ENCODE measurements around the gene CDH13. TPM values are rescaled to one million over a fixed set of nuclear protein-coding genes. Genes with fewer than 3 reads are reported as not detected.

CDH13 gene
- total and polyA plus RNA-seq, 2 experiments from 2014 or later: 1.6 to 4.4 TPM

DNA sequence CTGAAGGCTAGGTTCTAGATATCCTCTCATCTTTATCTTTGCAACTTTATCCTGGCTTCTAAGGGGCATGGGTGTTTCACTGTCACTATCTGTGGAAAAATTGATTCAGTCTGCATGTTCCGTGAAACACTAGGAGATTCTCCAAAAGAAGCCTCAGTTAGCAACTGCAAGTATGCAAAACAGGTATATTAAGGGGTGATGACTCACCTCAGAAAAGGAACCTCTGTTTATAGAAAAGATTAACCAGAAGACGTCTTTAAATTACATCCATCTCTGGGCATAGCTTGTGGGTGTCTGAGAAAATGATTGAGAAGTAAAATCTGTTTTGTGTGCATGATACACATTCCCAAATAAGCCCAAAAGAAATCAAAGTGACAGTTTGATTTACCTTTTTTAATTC is 827.2 kb downstream of the CDH13 start:
- DNase-seq (ENCODE audit: low spot score) (no peak), ATAC-seq (no peak)
- Histone ChIP-seq H2AFZ (no peak overlapping the region), H3K4me2 (no peak overlapping the region), H3K79me2 (replicated peaks; ENCODE audit: insufficient read depth) (no peaks in the 10 kb centered on the region), H3K4me3 (no peak overlapping the region), H3K27ac (ENCODE audit: low read depth) (no peak overlapping the region), H3F3A (replicated peaks; ENCODE audit: low read depth) (no peaks in the 10 kb centered on the region), H3K9me2 (ENCODE audit: insufficient read depth) (no peaks in the 10 kb centered on the region), H4K20me1 (replicated peaks; ENCODE audit: insufficient read depth) (no peaks in the 10 kb centered on the region), H3K27me3 (ENCODE audit: insufficient read depth) (no peaks in the 10 kb centered on the region), H3K4me1 (ENCODE audit: insufficient read depth) (no peaks in the 10 kb centered on the region), H3K36me3 (ENCODE audit: insufficient read depth) (no peaks in the 10 kb centered on the region)
- TF ChIP-seq CREB1 (CRISPR knock-in tag; IDR thresholded peaks at IDR 0.05; ENCODE audit: low read depth): no peak
- TF ChIP-seq, protein P1, sequence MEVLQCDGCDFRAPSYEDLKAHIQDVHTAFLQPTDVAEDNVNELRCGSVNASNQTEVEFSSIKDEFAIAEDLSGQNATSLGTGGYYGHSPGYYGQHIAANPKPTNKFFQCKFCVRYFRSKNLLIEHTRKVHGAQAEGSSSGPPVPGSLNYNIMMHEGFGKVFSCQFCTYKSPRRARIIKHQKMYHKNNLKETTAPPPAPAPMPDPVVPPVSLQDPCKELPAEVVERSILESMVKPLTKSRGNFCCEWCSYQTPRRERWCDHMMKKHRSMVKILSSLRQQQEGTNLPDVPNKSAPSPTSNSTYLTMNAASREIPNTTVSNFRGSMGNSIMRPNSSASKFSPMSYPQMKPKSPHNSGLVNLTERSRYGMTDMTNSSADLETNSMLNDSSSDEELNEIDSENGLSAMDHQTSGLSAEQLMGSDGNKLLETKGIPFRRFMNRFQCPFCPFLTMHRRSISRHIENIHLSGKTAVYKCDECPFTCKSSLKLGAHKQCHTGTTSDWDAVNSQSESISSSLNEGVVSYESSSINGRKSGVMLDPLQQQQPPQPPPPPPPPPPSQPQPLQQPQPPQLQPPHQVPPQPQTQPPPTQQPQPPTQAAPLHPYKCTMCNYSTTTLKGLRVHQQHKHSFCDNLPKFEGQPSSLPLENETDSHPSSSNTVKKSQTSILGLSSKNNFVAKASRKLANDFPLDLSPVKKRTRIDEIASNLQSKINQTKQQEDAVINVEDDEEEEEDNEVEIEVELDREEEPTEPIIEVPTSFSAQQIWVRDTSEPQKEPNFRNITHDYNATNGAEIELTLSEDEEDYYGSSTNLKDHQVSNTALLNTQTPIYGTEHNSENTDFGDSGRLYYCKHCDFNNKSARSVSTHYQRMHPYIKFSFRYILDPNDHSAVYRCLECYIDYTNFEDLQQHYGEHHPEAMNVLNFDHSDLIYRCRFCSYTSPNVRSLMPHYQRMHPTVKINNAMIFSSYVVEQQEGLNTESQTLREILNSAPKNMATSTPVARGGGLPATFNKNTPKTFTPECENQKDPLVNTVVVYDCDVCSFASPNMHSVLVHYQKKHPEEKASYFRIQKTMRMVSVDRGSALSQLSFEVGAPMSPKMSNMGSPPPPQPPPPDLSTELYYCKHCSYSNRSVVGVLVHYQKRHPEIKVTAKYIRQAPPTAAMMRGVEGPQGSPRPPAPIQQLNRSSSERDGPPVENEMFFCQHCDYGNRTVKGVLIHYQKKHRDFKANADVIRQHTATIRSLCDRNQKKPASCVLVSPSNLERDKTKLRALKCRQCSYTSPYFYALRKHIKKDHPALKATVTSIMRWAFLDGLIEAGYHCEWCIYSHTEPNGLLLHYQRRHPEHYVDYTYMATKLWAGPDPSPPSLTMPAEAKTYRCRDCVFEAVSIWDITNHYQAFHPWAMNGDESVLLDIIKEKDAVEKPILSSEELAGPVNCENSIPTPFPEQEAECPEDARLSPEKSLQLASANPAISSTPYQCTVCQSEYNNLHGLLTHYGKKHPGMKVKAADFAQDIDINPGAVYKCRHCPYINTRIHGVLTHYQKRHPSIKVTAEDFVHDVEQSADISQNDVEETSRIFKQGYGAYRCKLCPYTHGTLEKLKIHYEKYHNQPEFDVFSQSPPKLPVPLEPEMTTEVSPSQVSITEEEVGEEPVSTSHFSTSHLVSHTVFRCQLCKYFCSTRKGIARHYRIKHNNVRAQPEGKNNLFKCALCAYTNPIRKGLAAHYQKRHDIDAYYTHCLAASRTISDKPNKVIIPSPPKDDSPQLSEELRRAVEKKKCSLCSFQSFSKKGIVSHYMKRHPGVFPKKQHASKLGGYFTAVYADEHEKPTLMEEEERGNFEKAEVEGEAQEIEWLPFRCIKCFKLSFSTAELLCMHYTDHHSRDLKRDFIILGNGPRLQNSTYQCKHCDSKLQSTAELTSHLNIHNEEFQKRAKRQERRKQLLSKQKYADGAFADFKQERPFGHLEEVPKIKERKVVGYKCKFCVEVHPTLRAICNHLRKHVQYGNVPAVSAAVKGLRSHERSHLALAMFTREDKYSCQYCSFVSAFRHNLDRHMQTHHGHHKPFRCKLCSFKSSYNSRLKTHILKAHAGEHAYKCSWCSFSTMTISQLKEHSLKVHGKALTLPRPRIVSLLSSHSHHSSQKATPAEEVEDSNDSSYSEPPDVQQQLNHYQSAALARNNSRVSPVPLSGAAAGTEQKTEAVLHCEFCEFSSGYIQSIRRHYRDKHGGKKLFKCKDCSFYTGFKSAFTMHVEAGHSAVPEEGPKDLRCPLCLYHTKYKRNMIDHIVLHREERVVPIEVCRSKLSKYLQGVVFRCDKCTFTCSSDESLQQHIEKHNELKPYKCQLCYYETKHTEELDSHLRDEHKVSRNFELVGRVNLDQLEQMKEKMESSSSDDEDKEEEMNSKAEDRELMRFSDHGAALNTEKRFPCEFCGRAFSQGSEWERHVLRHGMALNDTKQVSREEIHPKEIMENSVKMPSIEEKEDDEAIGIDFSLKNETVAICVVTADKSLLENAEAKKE (CRISPR knock-in tag; IDR thresholded peaks at IDR 0.05): no peak
- TF ChIP-seq EZH2 (IDR thresholded peaks at IDR 0.05; ENCODE audit: low read depth, unreplicated experiment): no peak
- no peak for TF ChIP-seq POLR2AphosphoS5 (IDR thresholded peaks at IDR 0.05; ENCODE audit: low read depth)
- TF ChIP-seq EZH2phosphoT487 (IDR thresholded peaks at IDR 0.05; ENCODE audit: unreplicated experiment): no peak
- no peak for TF ChIP-seq ZNF114 (CRISPR knock-in tag; IDR thresholded peaks at IDR 0.05)
- no peak for TF ChIP-seq STAT1 (IDR thresholded peaks at IDR 0.05; ENCODE audit: unreplicated experiment)
- TF ChIP-seq, protein P2, sequence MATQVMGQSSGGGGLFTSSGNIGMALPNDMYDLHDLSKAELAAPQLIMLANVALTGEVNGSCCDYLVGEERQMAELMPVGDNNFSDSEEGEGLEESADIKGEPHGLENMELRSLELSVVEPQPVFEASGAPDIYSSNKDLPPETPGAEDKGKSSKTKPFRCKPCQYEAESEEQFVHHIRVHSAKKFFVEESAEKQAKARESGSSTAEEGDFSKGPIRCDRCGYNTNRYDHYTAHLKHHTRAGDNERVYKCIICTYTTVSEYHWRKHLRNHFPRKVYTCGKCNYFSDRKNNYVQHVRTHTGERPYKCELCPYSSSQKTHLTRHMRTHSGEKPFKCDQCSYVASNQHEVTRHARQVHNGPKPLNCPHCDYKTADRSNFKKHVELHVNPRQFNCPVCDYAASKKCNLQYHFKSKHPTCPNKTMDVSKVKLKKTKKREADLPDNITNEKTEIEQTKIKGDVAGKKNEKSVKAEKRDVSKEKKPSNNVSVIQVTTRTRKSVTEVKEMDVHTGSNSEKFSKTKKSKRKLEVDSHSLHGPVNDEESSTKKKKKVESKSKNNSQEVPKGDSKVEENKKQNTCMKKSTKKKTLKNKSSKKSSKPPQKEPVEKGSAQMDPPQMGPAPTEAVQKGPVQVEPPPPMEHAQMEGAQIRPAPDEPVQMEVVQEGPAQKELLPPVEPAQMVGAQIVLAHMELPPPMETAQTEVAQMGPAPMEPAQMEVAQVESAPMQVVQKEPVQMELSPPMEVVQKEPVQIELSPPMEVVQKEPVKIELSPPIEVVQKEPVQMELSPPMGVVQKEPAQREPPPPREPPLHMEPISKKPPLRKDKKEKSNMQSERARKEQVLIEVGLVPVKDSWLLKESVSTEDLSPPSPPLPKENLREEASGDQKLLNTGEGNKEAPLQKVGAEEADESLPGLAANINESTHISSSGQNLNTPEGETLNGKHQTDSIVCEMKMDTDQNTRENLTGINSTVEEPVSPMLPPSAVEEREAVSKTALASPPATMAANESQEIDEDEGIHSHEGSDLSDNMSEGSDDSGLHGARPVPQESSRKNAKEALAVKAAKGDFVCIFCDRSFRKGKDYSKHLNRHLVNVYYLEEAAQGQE (IDR thresholded peaks at IDR 0.05; ENCODE audit: unreplicated experiment): no peak
- no peak for TF ChIP-seq ETS1 (IDR thresholded peaks at IDR 0.05)
- no peak for TF ChIP-seq ZNF331 (CRISPR knock-in tag; IDR thresholded peaks at IDR 0.05; ENCODE audit: low read depth)
- no peak for TF ChIP-seq NANOG (IDR thresholded peaks at IDR 0.05; ENCODE audit: borderline replicate concordance)
- TF ChIP-seq CTCF (conservative IDR thresholded peaks at IDR 0.05; ENCODE audit: low read depth in 2 of 2): no peak
- no peak for TF ChIP-seq JUNB (IDR thresholded peaks at IDR 0.05; ENCODE audit: unreplicated experiment)
- Mint-ChIP-seq H3K27ac (no peak overlapping the region), H3K9me3 (no peaks in the 10 kb centered on the region), H3K4me3 (no peak overlapping the region), H3K4me1 (no peaks in the 10 kb centered on the region), H3K36me3 (ENCODE audit: low read depth) (no peaks in the 10 kb centered on the region), H3K27me3 (ENCODE audit: insufficient read depth, low read depth, poor library complexity) (peaks cover 2% of the 10 kb centered on the region)

Measured in GM23338 (cell line).